Endothelial cell of umbilical vein (primary cell): Measurements from ENCODE around the gene RASGRP4. TPM values are rescaled to one million over a fixed set of nuclear protein-coding genes. Genes with fewer than 3 reads are reported as not detected.

Experiments used
- BruUV-seq: library from RNA; stranded (reverse); fragments of 400-500 nt; replicated peaks from 2 replicates; lab custom pipeline; 2021; lab: Mats Ljungman, UMichigan
- CTCF ChIA-PET: fragments of 300-600, 350-600 bp; sonication (Branson Sonifier 250); formaldehyde crosslinking; loops from one replicate; lab custom pipeline; 2021; ENCODE audit warnings: antibody characterized with exemption, inconsistent platforms; lab: Charles Lee
- POLR2A ChIA-PET: fragments of 300-600, 350-600 bp; sonication (Branson Sonifier 250); formaldehyde crosslinking; loops from one replicate; lab custom pipeline; 2021; ENCODE audit warnings: antibody characterized with exemption, inconsistent platforms; lab: Charles Lee
- DNase-seq: peaks from one replicate; pipeline ENCODE4 v3.0.0-alpha.2; 2011; ENCODE audit warnings: low read depth, low spot score
- FAIRE-seq: peaks from 2 replicates; lab custom pipeline; 2011; peaks lifted over from hg19 to GRCh38; lab: Jason Lieb, UNC
- H2AFZ ChIP-seq: 2 replicates; pipeline ENCODE4 v1.6.0; 2012; ENCODE audit warnings: low read depth, low read length, control low read depth, inconsistent platforms
- H3K27ac ChIP-seq: 2 replicates; pipeline ENCODE4 v1.5.1; 2011; ENCODE audit warnings: low read depth, mild to moderate bottlenecking, control low read depth, low read length, moderate library complexity; ENCODE audit not compliant: insufficient read depth
- H3K27me3 ChIP-seq, 2 experiments: 2 replicates each; pipeline versions ENCODE4 v1.6.0 to v1.6.1; 2011; ENCODE audit warnings: low read length in 2 of 2, mixed read lengths in 1 of 2; ENCODE audit not compliant: control insufficient read depth in 2 of 2, insufficient read depth in 2 of 2
- H3K36me3 ChIP-seq, 2 experiments: 2 replicates in 1 of 2; 3 replicates in 1 of 2; pipeline ENCODE4 v1.5.1; 2011; ENCODE audit warnings: low read length in 2 of 2, mild to moderate bottlenecking in 1 of 2, moderate library complexity in 1 of 2; ENCODE audit not compliant: control insufficient read depth in 2 of 2, insufficient read depth in 2 of 2; ENCODE audit errors: extremely low read depth in 1 of 2
- H3K4me1 ChIP-seq: 3 replicates; pipeline ENCODE4 v1.5.1; 2011; ENCODE audit warnings: mild to moderate bottlenecking, low read length; ENCODE audit not compliant: control insufficient read depth, insufficient read depth; ENCODE audit errors: extremely low read depth
- H3K4me2 ChIP-seq: 2 replicates; pipeline ENCODE4 v1.6.1; 2011; ENCODE audit warnings: low read length, control low read depth, mixed read lengths; ENCODE audit not compliant: insufficient read depth
- H3K4me3 ChIP-seq, 3 experiments: fragments of 200-600 bp in 1 of 3; sonication (generic), shearing (Covaris generic) in 1 of 3; replicated peaks in 1 of 3; 2 replicates each; pipeline ENCODE4 v1.5.1; 2011 to 2016; ENCODE audit warnings: control low read depth in 3 of 3, low read length in 3 of 3, mild to moderate bottlenecking in 2 of 3, inconsistent platforms in 1 of 3, low read depth in 1 of 3, moderate library complexity in 1 of 3; ENCODE audit not compliant: insufficient read depth in 1 of 3
- H3K79me2 ChIP-seq: 2 replicates; pipeline ENCODE4 v1.6.0; 2012; ENCODE audit warnings: low read length, inconsistent platforms; ENCODE audit not compliant: control insufficient read depth, insufficient read depth
- H3K9ac ChIP-seq: replicated peaks from 2 replicates; pipeline ENCODE3; 2011; ENCODE audit warnings: low read length, control low read depth; ENCODE audit not compliant: insufficient read depth; ENCODE audit errors: extremely low read depth
- H3K9me1 ChIP-seq: replicated peaks from 3 replicates; pipeline ENCODE4 v1.6.0; 2011; ENCODE audit warnings: mild to moderate bottlenecking, low read length; ENCODE audit not compliant: control insufficient read depth, insufficient read depth; ENCODE audit errors: extremely low read depth
- H3K9me3 ChIP-seq: replicated peaks from 2 replicates; pipeline ENCODE4 v1.5.1; 2012; ENCODE audit warnings: low read length, inconsistent platforms; ENCODE audit not compliant: control insufficient read depth, insufficient read depth
- H4K20me1 ChIP-seq: replicated peaks from 2 replicates; pipeline ENCODE3; 2011; ENCODE audit warnings: mild to moderate bottlenecking, low read length; ENCODE audit not compliant: control insufficient read depth, insufficient read depth; ENCODE audit errors: extremely low read depth
- CTCF ChIP-seq, 2 donors: IDR thresholded peaks; 1 replicate in 1 of 2; 2 replicates in 1 of 2; pipeline ENCODE4 v1.5.1; 2011; ENCODE audit warnings: low read length in 2 of 2, mild to moderate bottlenecking in 2 of 2, moderate library complexity in 2 of 2, control low read depth in 1 of 2, inconsistent platforms in 1 of 2, low read depth in 1 of 2; ENCODE audit not compliant: insufficient read depth in 1 of 2; ENCODE audit errors: extremely low read depth in 1 of 2
- EZH2 ChIP-seq: IDR thresholded peaks from 2 replicates; pipeline ENCODE4 v1.6.1; 2012; ENCODE audit warnings: borderline replicate concordance, low read depth, mild to moderate bottlenecking, moderate library complexity, low read length, inconsistent platforms; ENCODE audit not compliant: severe bottlenecking
- FOS ChIP-seq: IDR thresholded peaks from 2 replicates; pipeline ENCODE4 v1.6.1; 2011; ENCODE audit warnings: mild to moderate bottlenecking, low read length, moderate library complexity, borderline replicate concordance; ENCODE audit not compliant: insufficient read depth
- GATA2 ChIP-seq: IDR thresholded peaks from 2 replicates; pipeline ENCODE4 v1.7.0; 2011; ENCODE audit warnings: low read depth, mild to moderate bottlenecking, moderate library complexity, mixed read lengths, low read length; ENCODE audit not compliant: insufficient read length, insufficient read depth
- JUN ChIP-seq: IDR thresholded peaks from 2 replicates; pipeline ENCODE4 v1.6.1; 2011; ENCODE audit warnings: borderline replicate concordance, low read depth; ENCODE audit not compliant: insufficient read length, insufficient read depth
- MAX ChIP-seq: IDR thresholded peaks from 2 replicates; pipeline ENCODE4 v1.6.1; 2011; ENCODE audit not compliant: insufficient read depth, insufficient read length
- MYC ChIP-seq: IDR thresholded peaks from one replicate; pipeline ENCODE4 v1.6.1; 2011; ENCODE audit warnings: mild to moderate bottlenecking, low read depth, low read length
- POLR2A ChIP-seq: IDR thresholded peaks from 2 replicates; pipeline ENCODE4 v1.6.1; 2012; ENCODE audit warnings: low read depth, mild to moderate bottlenecking, control low read depth, low read length
- POLR2AphosphoS5 ChIP-seq: IDR thresholded peaks from 2 replicates; pipeline ENCODE4 v1.6.1; 2012; ENCODE audit warnings: low read depth, mild to moderate bottlenecking, control low read depth, low read length, moderate library complexity; ENCODE audit not compliant: insufficient read depth
- dilution Hi-C: fragments of 300-500 bp; cut with MboI; formaldehyde crosslinking; loops from one replicate; pipeline ENCODE4 v1.15.0; 2019; ENCODE audit warnings: low sequenced_read_pairs; ENCODE audit not compliant: extremely low pct_ligation_motif_present
- intact Hi-C: fragments of 100-400 bp; cut with micrococcal nuclease; formaldehyde crosslinking; loops from one replicate; pipeline ENCODE4 v1.10.0; 2022
- polyA plus RNA-seq, 4 experiments: library from polyadenylated mRNA; depleted of rRNA in 3 of 4; stranded (reverse) in 3 of 4; unstranded in 1 of 4; fragments of >200 nt; gene quantifications; 2 replicates each; pipeline versions ENCODE4 v1.2.1 to v1.2.3, GENCODE V29; 2011 to 2012; ENCODE audit warnings: missing spikeins in 1 of 4
- total RNA-seq: library from RNA; stranded (reverse); gene quantifications from 2 replicates; pipeline ENCODE4 v1.2.3, GENCODE V29; 2021

Gene RASGRP4
- total and polyA plus RNA-seq, 2 donors (not counting 3 experiments of a cell fraction or from before 2014, with no cell fraction given) = not detected

- H3K9ac ChIP-seq = no peak overlapping the region
- POLR2A ChIA-PET = no interaction called here
- dilution Hi-C loops = no loop called here
Measured at GRCh38 chr19:38395381-38396114, 30.5 kb downstream of the RASGRP4 start.

More at GRCh38 chr19:38395381-38396114, 30.5 kb downstream of the RASGRP4 start:
- Histone ChIP-seq H3K36me3 (peaks cover 0 to 5% of the 10 kb centered on the region in 2 experiments), H3K27ac (no peak overlapping the region), H3K4me1 (peaks cover 7% of the 10 kb centered on the region), H3K4me3 (no peak overlapping the region), H3K9me1 (no peaks in the 10 kb centered on the region), H3K4me2 (no peak overlapping the region), H2AFZ (no peak overlapping the region), H3K27me3 (no peaks in the 10 kb centered on the region), H3K79me2 (peaks cover 5% of the 10 kb centered on the region), H3K9me3 (no peaks in the 10 kb centered on the region), H4K20me1 (no peaks in the 10 kb centered on the region)
- CTCF ChIA-PET = interaction anchor here (1.2 kb wide), 1 partner anchor 170 kb away, joined by 3 read pairs; no protein-coding TSS in a partner anchor
- FAIRE-seq (no peak), DNase-seq (no peak)
- no TSS peak for BruUV-seq
- intact Hi-C loops = no loop called here
- TF ChIP-seq EZH2 (no peak), MYC (no peak), CTCF (IDR thresholded peaks at IDR 0.05; ENCODE audit: extremely low read depth in 1 of 2, insufficient read depth in 1 of 2, low read depth in 1 of 2, low read length in 2 of 2) (no peak), GATA2 (no peak), JUN (no peak), POLR2A (no peak), POLR2AphosphoS5 (no peak), FOS (no peak), MAX (no peak)
